Thyroid gland (tissue), 4 donors: ENCODE measurements around the gene NOS2.

Experiments
- CTCF ChIP-seq, 6 experiments: fragments of 200-600 bp in 3 of 6; fragments of 450-650 bp in 3 of 6; sonication (generic) in 3 of 6; IDR thresholded peaks; one replicate each; pipeline ENCODE4 v1.5.1; 2016 to 2019; ENCODE audit warnings: antibody characterized with exemption in 6 of 6, mild to moderate bottlenecking in 2 of 6, inconsistent platforms in 1 of 6, moderate library complexity in 1 of 6
- POLR2A ChIP-seq, 2 donors: fragments of 450-650 bp; IDR thresholded peaks; one replicate each; pipeline ENCODE4 v1.6.1; 2017; ENCODE audit warnings: antibody characterized with exemption in 2 of 2, mild to moderate bottlenecking in 2 of 2, moderate library complexity in 1 of 2

GRCh38 chr17:27778183-27778582 is 22.1 kb downstream of the NOS2 start:
- no peak for TF ChIP-seq CTCF (IDR thresholded peaks at IDR 0.05)
- no peak for TF ChIP-seq POLR2A (IDR thresholded peaks at IDR 0.05)
